HEK293 (cell line): ENCODE measurements around the gene TRAK1.

Source experiments
- CTCF ChIA-PET: fragments of 350-600 bp; formaldehyde crosslinking; extraction: SDS; loops from one replicate; lab custom pipeline; 2021; ENCODE audit warnings: antibody characterized with exemption; lab: Yijun Ruan, JAX
- POLR2A ChIA-PET: fragments of 300-600 bp; formaldehyde crosslinking; extraction: SDS; loops from one replicate; lab custom pipeline; 2020; ENCODE audit warnings: antibody characterized with exemption, inconsistent platforms; lab: Yijun Ruan, JAX
- H3K27ac ChIP-seq: fragments of 200-500 bp; sonication (Bioruptor generic); 2 replicates; pipeline ENCODE4 v1.5.1; 2014; ENCODE audit warnings: low read depth, low read length, control low read depth, inconsistent platforms; ENCODE audit errors: extremely low read depth
- H3K36me3 ChIP-seq, 2 experiments: fragments of 200-500 bp in 1 of 2; sonication (Bioruptor generic) in 1 of 2; 1 replicate in 1 of 2; 2 replicates in 1 of 2; pipeline ENCODE4 v1.5.1; 2014 to 2017; ENCODE audit warnings: inconsistent platforms in 2 of 2, low read length in 2 of 2; ENCODE audit not compliant: control insufficient read depth in 2 of 2, insufficient read depth in 1 of 2
- H3K4me1 ChIP-seq: fragments of 200-500 bp; sonication (Bioruptor generic); 2 replicates; pipeline ENCODE4 v1.5.1; 2014; ENCODE audit warnings: mild to moderate bottlenecking, low read length, inconsistent platforms; ENCODE audit not compliant: control insufficient read depth, insufficient read depth
- H3K4me3 ChIP-seq: 2 replicates; pipeline ENCODE4 v1.5.1; 2011; ENCODE audit warnings: low read depth, mild to moderate bottlenecking, control low read depth, low read length, moderate library complexity
- H3K9me3 ChIP-seq: fragments of 200-500 bp; sonication (Bioruptor generic); 2 replicates; pipeline ENCODE4 v1.5.1; 2014; ENCODE audit warnings: low read depth, low read length, inconsistent platforms; ENCODE audit not compliant: control insufficient read depth, insufficient read depth
- HOXA7 ChIP-seq: sonication (generic); formaldehyde crosslinking; IDR thresholded peaks from 2 replicates; pipeline ENCODE4 v1.8.1; 2022; ENCODE audit warnings: missing genetic modification reagents, borderline replicate concordance
- TSHZ1 ChIP-seq: fragments of 450-650 bp; formaldehyde crosslinking; IDR thresholded peaks from 2 replicates; pipeline ENCODE4 v1.5.1; 2016; ENCODE audit warnings: missing biosample characterization, missing genetic modification characterization, borderline replicate concordance
- ZNF10 ChIP-seq: fragments of 450-650 bp; formaldehyde crosslinking; IDR thresholded peaks from 2 replicates; pipeline ENCODE4 v1.5.1; 2017; ENCODE audit warnings: missing biosample characterization, missing genetic modification characterization
- ZNF112 ChIP-seq: fragments of 450-650 bp; formaldehyde crosslinking; IDR thresholded peaks from 2 replicates; pipeline ENCODE4 v1.5.0; 2017; ENCODE audit warnings: missing biosample characterization, missing genetic modification characterization
- ZNF133 ChIP-seq: fragments of 450-650 bp; formaldehyde crosslinking; IDR thresholded peaks from 2 replicates; pipeline ENCODE4 v1.5.1; 2016; ENCODE audit warnings: missing biosample characterization, missing genetic modification characterization
- ZNF202 ChIP-seq: fragments of 450-650 bp; formaldehyde crosslinking; IDR thresholded peaks from 2 replicates; pipeline ENCODE4 v1.5.1; 2016; ENCODE audit warnings: missing biosample characterization, missing genetic modification characterization, borderline replicate concordance
- ZNF280C ChIP-seq: fragments of 450-650 bp; formaldehyde crosslinking; IDR thresholded peaks from 2 replicates; pipeline ENCODE4 v1.5.1; 2016; ENCODE audit warnings: missing biosample characterization, missing genetic modification characterization
- ZNF658 ChIP-seq: fragments of 450-650 bp; formaldehyde crosslinking; IDR thresholded peaks from 2 replicates; pipeline ENCODE4; 2016; ENCODE audit warnings: missing biosample characterization, missing genetic modification characterization
- ZNF692 ChIP-seq: fragments of 450-650 bp; formaldehyde crosslinking; IDR thresholded peaks from 2 replicates; pipeline ENCODE4 v1.5.1; 2016; ENCODE audit warnings: missing biosample characterization, missing genetic modification characterization
- TF ChIP-seq, protein P1 (sequence below): fragments of 450-650 bp; formaldehyde crosslinking; IDR thresholded peaks from 2 replicates; pipeline ENCODE4 v1.5.1; 2016; ENCODE audit warnings: missing biosample characterization, missing genetic modification characterization
- TF ChIP-seq, protein P2 (sequence below): fragments of 450-650 bp; formaldehyde crosslinking; IDR thresholded peaks from 2 replicates; pipeline ENCODE4 v1.5.1; 2016; ENCODE audit warnings: missing biosample characterization, missing genetic modification characterization

TRAK1 gene

GRCh38 chr3:42275217-42275616 lies 184.1 kb downstream of the TRAK1 start:
- no peaks in the 10 kb centered on the region for H3K9me3 ChIP-seq
- H3K4me1 ChIP-seq: no peaks in the 10 kb centered on the region
- no peak overlapping the region for H3K27ac ChIP-seq
- CTCF ChIA-PET: interaction anchor here (0.6 kb wide), 1 partner anchor 175 kb away, joined by 3 read pairs; no protein-coding TSS in a partner anchor
- H3K36me3 ChIP-seq: no peaks in the 10 kb centered on the region
- no peak overlapping the region for H3K4me3 ChIP-seq
- POLR2A ChIA-PET: no interaction called here
- TF ChIP-seq ZNF133 (tag by site-specific recombination) (no peak), ZNF658 (no peak), HOXA7 (CRISPR knock-in tag) (no peak), ZNF112 (tag by site-specific recombination) (no peak), ZNF280C (tag by site-specific recombination) (no peak), ZNF10 (tag by site-specific recombination) (no peak), ZNF692 (tag by site-specific recombination) (no peak), TSHZ1 (no peak), ZNF202 (tag by site-specific recombination) (no peak)
- TF ChIP-seq, protein P1, sequence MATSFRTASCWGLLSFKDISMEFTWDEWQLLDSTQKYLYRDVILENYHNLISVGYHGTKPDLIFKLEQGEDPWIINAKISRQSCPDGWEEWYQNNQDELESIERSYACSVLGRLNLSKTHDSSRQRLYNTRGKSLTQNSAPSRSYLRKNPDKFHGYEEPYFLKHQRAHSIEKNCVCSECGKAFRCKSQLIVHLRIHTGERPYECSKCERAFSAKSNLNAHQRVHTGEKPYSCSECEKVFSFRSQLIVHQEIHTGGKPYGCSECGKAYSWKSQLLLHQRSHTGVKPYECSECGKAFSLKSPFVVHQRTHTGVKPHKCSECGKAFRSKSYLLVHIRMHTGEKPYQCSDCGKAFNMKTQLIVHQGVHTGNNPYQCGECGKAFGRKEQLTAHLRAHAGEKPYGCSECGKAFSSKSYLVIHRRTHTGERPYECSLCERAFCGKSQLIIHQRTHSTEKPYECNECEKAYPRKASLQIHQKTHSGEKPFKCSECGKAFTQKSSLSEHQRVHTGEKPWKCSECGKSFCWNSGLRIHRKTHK (tag by site-specific recombination): no peak
- TF ChIP-seq, protein P2, sequence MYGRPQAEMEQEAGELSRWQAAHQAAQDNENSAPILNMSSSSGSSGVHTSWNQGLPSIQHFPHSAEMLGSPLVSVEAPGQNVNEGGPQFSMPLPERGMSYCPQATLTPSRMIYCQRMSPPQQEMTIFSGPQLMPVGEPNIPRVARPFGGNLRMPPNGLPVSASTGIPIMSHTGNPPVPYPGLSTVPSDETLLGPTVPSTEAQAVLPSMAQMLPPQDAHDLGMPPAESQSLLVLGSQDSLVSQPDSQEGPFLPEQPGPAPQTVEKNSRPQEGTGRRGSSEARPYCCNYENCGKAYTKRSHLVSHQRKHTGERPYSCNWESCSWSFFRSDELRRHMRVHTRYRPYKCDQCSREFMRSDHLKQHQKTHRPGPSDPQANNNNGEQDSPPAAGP (tag by site-specific recombination): no peak
